Testis (tissue), 3 donors: ENCODE measurements around the gene CDC42EP1. TPM values are rescaled to one million over a fixed set of nuclear protein-coding genes. Genes with fewer than 3 reads are reported as not detected.
"Not testable (repeated sequence)": the region's sequence is repeated elsewhere in the genome, so short reads cannot be mapped to it uniquely, and the experiment has no call there.

Experiments used
- DNase-seq: peaks from one replicate; pipeline ENCODE4 v3.0.0-alpha.2; 2019
- H3K27ac ChIP-seq, 2 donors: fragments of 200-600 bp; sonication (generic); one replicate each; pipeline ENCODE4 v1.5.1; 2019
- H3K27me3 ChIP-seq: fragments of 200-600 bp; sonication (generic); one replicate; pipeline ENCODE4 v1.5.1; 2019
- H3K36me3 ChIP-seq: fragments of 200-600 bp; sonication (generic); one replicate; pipeline ENCODE4 v1.5.1; 2017; ENCODE audit warnings: low read depth; ENCODE audit errors: missing control alignments
- H3K4me1 ChIP-seq: fragments of 200-600 bp; sonication (generic); one replicate; pipeline ENCODE4 v1.5.1; 2019
- H3K4me3 ChIP-seq, 2 donors: fragments of 200-600 bp; sonication (generic); one replicate each; pipeline ENCODE4 v1.5.1; 2017 to 2019
- H3K9me3 ChIP-seq: fragments of 200-600 bp; sonication (generic); one replicate; pipeline ENCODE4 v1.5.1; 2017
- POLR2A ChIP-seq: fragments of 450-650 bp; IDR thresholded peaks from one replicate; pipeline ENCODE4 v1.6.1; 2017; ENCODE audit warnings: antibody characterized with exemption, mild to moderate bottlenecking, moderate library complexity
- WGBS, 2 donors: methylation state at CpG; one replicate each; pipeline ENCODE4 v1.1.5; 2018; 5-methylcytosine and 5-hydroxymethylcytosine counted together
- intact Hi-C: fragments of 100-400 bp; cut with DNase I; formaldehyde crosslinking; loops from one replicate; pipeline ENCODE4 v1.15.1; 2023; ENCODE audit warnings: low total_unique reads
- polyA plus RNA-seq: library from polyadenylated mRNA; stranded (reverse); fragments of 350-450 nt; fragmentation: Illumina TruSeq; extraction: RNeasy Lipid Tissue Mini Kit (QIAGEN cat#74804); gene quantifications from one replicate; pipeline ENCODE4 v1.2.3, GENCODE V29; 2014; ENCODE audit warnings: low read depth, low replicate concordance; ENCODE audit not compliant: insufficient read depth
- total RNA-seq, 2 donors: library from RNA; depleted of rRNA; stranded (reverse); fragments of >200 nt; gene quantifications; one replicate each; pipeline ENCODE4 v1.2.3, GENCODE V29; 2016
- TF ChIP-seq, protein P1 (sequence below), 3 experiments: fragments of 450-650 bp in 2 of 3; fragments of 200-600 bp in 1 of 3; sonication (generic) in 1 of 3; IDR thresholded peaks; one replicate each; pipeline ENCODE4 v1.5.1; 2016 to 2019; ENCODE audit warnings: antibody characterized with exemption in 3 of 3, mild to moderate bottlenecking in 2 of 3, moderate library complexity in 1 of 3

The CDC42EP1 gene
- total and polyA plus RNA-seq, 3 donors from 2014 or later: 49.0 to 87.4 (median 73.9) TPM

DNA sequence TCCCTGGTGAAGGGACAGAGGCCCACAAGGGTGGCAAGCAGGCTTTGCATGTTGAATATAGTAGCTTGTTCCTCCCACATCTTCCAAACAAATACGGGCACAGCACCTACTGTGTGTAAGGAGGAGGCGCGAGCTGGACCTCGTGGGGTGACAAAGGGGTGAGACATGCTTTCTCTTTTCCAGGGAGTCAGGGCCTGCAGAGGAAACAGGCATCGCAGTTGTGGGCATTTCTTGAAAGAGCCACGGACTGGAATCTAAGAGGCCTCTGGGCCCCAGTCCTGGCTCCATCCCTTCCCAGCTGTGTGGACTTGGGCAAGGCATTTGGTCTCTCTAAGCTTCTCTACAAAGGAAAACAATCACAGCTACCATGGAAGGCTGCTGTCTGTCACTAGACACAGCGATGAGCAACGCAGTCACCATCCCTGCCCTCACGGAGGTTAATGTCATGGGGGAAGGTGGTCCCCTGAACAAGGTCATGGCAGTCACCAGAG, 13.0 kb upstream of the CDC42EP1 start:
- WGBS, 2 donors: 57 to 68% methylated on average over 9 of the region's 9 CpGs
- TF ChIP-seq, protein P1, sequence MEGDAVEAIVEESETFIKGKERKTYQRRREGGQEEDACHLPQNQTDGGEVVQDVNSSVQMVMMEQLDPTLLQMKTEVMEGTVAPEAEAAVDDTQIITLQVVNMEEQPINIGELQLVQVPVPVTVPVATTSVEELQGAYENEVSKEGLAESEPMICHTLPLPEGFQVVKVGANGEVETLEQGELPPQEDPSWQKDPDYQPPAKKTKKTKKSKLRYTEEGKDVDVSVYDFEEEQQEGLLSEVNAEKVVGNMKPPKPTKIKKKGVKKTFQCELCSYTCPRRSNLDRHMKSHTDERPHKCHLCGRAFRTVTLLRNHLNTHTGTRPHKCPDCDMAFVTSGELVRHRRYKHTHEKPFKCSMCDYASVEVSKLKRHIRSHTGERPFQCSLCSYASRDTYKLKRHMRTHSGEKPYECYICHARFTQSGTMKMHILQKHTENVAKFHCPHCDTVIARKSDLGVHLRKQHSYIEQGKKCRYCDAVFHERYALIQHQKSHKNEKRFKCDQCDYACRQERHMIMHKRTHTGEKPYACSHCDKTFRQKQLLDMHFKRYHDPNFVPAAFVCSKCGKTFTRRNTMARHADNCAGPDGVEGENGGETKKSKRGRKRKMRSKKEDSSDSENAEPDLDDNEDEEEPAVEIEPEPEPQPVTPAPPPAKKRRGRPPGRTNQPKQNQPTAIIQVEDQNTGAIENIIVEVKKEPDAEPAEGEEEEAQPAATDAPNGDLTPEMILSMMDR (IDR thresholded peaks at IDR 0.05): no peak
- TF ChIP-seq POLR2A: no peak
- peak overlapping the region; percentile 80 to 88 for H3K27ac ChIP-seq
- DNase-seq: no peak
- peaks cover 42% of the 10 kb centered on the region for H3K4me1 ChIP-seq
- no peaks in the 10 kb centered on the region for H3K27me3 ChIP-seq
- intact Hi-C loops: no loop called here
- no peak overlapping the region for H3K4me3 ChIP-seq
- H3K36me3 ChIP-seq: no peaks in the 10 kb centered on the region
- no peaks in the 10 kb centered on the region for H3K9me3 ChIP-seq

DNA sequence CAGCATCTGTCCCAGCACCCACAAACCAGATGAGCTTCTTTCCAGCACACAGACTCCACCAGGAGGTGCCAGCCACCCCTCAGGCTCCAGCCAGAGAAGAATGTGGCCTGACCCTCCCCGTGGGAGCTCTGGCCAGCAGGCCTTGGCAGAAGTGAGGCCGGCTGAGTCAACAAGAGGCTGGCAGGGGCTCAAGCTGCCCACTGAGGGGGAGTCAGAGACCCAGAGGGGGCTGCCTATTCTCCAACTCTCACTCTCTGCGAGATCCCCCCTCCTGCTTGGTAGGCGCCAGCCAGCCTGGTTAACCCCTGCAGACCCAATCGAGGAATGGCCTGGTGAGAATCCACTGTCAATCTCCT, 10.6 kb upstream of the CDC42EP1 start:
- Histone ChIP-seq H3K27me3 (no peaks in the 10 kb centered on the region), H3K4me1 (peaks cover 45% of the 10 kb centered on the region), H3K36me3 (no peaks in the 10 kb centered on the region), H3K9me3 (no peaks in the 10 kb centered on the region), H3K4me3 (no peak overlapping the region), H3K27ac (no peak overlapping the region)
- DNase-seq: peak; percentile 63
- intact Hi-C loops: no loop called here
- WGBS, 2 donors: 42 to 44% methylated on average over 2 to 5 of the region's 5 CpGs
- no peak for TF ChIP-seq POLR2A

DNA sequence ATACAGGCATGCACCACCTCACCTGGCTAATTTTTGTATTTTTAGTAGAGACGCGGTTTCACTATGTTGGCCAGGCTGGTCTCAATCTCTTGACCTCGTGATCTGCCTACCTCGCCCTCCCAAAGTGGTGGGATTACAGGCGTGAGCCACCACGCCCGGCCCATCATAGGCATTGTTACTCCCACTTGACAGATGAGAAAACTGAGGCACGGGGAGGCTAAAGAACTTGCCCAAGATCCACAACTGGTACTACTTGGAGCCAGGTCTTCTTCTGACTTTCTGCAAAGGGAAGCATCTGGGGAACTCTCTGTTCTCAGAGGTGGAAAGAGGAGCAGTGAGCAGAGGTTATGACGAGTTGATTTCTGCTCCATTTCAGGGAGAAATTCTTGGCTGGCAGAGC, 9.4 kb upstream of the CDC42EP1 start:
- H3K27me3 ChIP-seq, H3K9me3 ChIP-seq, DNase-seq, H3K4me3 ChIP-seq, H3K27ac ChIP-seq, H3K36me3 ChIP-seq, intact Hi-C loops: not testable (repeated sequence)
- peaks cover 36% of the 10 kb centered on the region for H3K4me1 ChIP-seq
- WGBS, 2 donors: 82 to 91% methylated on average over 9 of the region's 9 CpGs

DNA sequence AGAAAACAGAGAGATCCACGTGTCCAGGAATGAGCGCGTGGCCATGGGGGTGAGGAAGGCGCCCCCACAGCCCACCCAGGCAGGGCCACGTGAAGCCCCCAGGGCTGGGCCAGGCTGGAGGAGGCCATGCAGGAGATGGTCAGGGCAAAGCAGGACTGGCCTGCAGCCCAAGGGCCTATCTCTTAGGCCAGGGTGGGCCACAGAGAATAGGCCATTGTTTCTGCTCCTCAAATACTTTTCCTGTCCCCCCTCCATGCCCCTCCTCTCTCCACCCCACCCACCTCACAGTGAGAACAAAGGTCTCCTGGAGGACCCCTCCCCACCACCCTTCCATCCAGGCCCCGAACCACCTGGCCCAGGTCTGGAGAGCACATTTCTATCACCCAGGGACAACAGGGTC, 8.3 kb upstream of the CDC42EP1 start:
- no peaks in the 10 kb centered on the region for H3K9me3 ChIP-seq
- TF ChIP-seq, protein P1 (IDR thresholded peaks at IDR 0.05): no peak
- no peak for TF ChIP-seq POLR2A
- H3K27me3 ChIP-seq: no peaks in the 10 kb centered on the region
- intact Hi-C loops: no loop called here
- DNase-seq: no peak
- no peaks in the 10 kb centered on the region for H3K36me3 ChIP-seq
- H3K4me1 ChIP-seq: peaks cover 26% of the 10 kb centered on the region
- H3K27ac ChIP-seq: peak overlapping the region; percentile 37 to 72
- WGBS, 2 donors: 53 to 58% methylated on average over 3 to 6 of the region's 6 CpGs
- no peak overlapping the region for H3K4me3 ChIP-seq

DNA sequence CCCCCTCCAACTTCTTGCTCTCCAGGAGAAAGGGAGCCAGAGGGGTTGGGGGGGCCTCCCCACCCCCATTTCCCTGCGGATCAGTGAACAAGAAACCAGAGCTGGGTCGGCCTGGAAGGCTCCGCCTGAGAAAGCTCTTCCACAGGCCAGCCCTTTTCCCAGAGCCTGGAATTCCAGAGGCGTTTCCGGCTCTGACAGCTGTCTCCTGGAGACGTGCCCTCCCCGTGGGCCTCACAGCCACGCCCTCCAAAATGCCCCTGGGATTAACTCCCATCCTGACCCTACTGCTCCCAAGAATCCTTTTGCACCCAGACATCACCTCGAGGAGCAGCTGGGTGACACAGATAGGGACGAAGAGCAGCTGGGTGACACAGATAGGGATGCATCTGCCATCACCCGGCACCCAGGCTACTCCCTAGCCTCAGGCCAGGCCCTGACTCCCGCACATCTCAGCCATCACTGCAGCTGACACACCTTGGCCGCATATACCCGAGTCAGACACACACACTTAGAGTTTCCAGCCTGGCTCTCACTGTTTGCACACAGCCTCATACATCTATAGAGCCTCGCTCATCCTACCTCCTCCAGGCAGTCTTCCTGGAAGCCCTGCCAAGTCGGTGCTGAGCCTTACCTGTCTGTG, 7.6 kb upstream of the CDC42EP1 start:
- 54 to 60% methylated on average over 11 to 16 of the region's 16 CpGs for WGBS, 2 donors
- DNase-seq: peak; percentile 49
- TF ChIP-seq, protein P1 (IDR thresholded peaks at IDR 0.05): no peak
- TF ChIP-seq POLR2A: no peak
- Histone ChIP-seq H3K4me1 (peaks cover 20% of the 10 kb centered on the region), H3K27me3 (no peaks in the 10 kb centered on the region), H3K9me3 (no peaks in the 10 kb centered on the region), H3K27ac (peak overlapping the region; percentile 37 to 72), H3K4me3 (no peak overlapping the region), H3K36me3 (no peaks in the 10 kb centered on the region)
- intact Hi-C loops: no loop called here

DNA sequence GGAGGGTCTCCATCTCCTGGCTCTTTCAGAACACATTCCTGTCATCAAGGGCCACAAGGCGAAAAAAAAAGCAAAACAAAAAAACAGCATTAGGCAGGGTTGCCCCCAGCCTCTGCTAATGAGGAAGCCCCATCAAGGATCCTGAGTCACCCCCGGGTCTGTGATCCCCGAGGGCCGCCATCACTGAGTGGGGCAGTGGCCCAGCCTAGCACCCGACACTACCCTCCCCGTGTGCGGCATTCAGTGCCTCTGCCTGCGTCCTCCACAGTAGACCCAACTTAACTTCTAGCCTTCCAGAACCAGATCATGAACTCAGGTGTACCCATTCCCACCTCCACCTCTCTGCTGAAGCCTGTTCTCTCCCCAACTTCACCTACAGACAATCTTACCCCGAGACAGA, 6.6 kb upstream of the CDC42EP1 start:
- H3K4me3 ChIP-seq: no peak overlapping the region
- 94 to 96% methylated on average over 9 of the region's 9 CpGs for WGBS, 2 donors
- H3K36me3 ChIP-seq: no peaks in the 10 kb centered on the region
- DNase-seq: no peak
- H3K27ac ChIP-seq: no peak overlapping the region
- TF ChIP-seq POLR2A: no peak
- TF ChIP-seq, protein P1 (IDR thresholded peaks at IDR 0.05): no peak
- H3K27me3 ChIP-seq: no peaks in the 10 kb centered on the region
- H3K4me1 ChIP-seq: peaks cover 19% of the 10 kb centered on the region
- intact Hi-C loops: no loop called here
- no peaks in the 10 kb centered on the region for H3K9me3 ChIP-seq
